ENCODE measurements around the gene C16orf87. TPM values are rescaled to one million over a fixed set of nuclear protein-coding genes. Genes with fewer than 3 reads are reported as not detected.

Gene C16orf87
- total and polyA plus RNA-seq, 9 of the 15 experiments (the other 6 are each of a cell fraction or from before 2014, with no cell fraction given), result 7.8 to 16.7 (median 10.5) TPM

GRCh38 chr16:46803373-46803772 is 27.6 kb downstream of the C16orf87 start (continued):
- TF ChIP-seq C11orf30 (IDR thresholded peaks at IDR 0.05; ENCODE audit: low read depth) (peak; percentile 93), MEF2A (IDR thresholded peaks at IDR 0.05; ENCODE audit: control insufficient read depth, low read depth, low read length) (no peak), ZNF316 (IDR thresholded peaks at IDR 0.05) (peak; percentile 97), TAF15 (IDR thresholded peaks at IDR 0.05; ENCODE audit: low read depth, low read length) (no peak), MAFF (IDR thresholded peaks at IDR 0.05; ENCODE audit: low read length) (peak; percentile 98)

- Histone ChIP-seq H3K36me3 (ENCODE audit: control insufficient read depth, insufficient read depth, low read length) (peaks cover 11% of the 10 kb centered on the region; the same call in 1 of the 3 replicates), H2AFZ (ENCODE audit: low read depth, low read length) (no peak overlapping the region), H4K20me1 (replicated peaks; ENCODE audit: control insufficient read depth, insufficient read depth, low read length) (no peaks in the 10 kb centered on the region), H3K4me2 (ENCODE audit: insufficient read depth, low read length) (no peak overlapping the region), H3K4me1 (replicated peaks in 1 of 2; ENCODE audit: control insufficient read depth in 2 of 2, insufficient read depth in 2 of 2, low read length in 2 of 2) (no peaks in the 10 kb centered on the region), H3K9me1 (ENCODE audit: control insufficient read depth, insufficient read depth, low read length) (no peaks in the 10 kb centered on the region), H3K9me3 (replicated peaks; ENCODE audit: control insufficient read depth, insufficient read depth, low read depth, low read length) (no peaks in the 10 kb centered on the region), H3K4me3 (no peak overlapping the region), H3K27me3 (ENCODE audit: control insufficient read depth in 2 of 2, insufficient read depth in 2 of 2, low read length in 2 of 2) (no peaks in the 10 kb centered on the region), H3K27ac (ENCODE audit: extremely low read depth, low read depth, low read length) (no peak overlapping the region), H3K79me2 (ENCODE audit: control insufficient read depth, insufficient read depth, low read length) (no peaks in the 10 kb centered on the region), H3K9ac (ENCODE audit: insufficient read depth in 1 of 2, low read depth in 2 of 2, low read length in 2 of 2) (no peak overlapping the region)
- 58% methylated on average over 4 of the region's 5 CpGs for WGBS (ENCODE audit: insufficient coverage, low coverage, missing lambda C conversion rate)
- ChIA-PET POLR2A (interaction anchor here (0.7 to 1.6 kb wide), 4 partner anchors 8 to 128 kb away, joined by 3 to 7 read pairs (median 4); no protein-coding TSS in a partner anchor), CTCF (ENCODE audit: low intra/inter-chr PET ratio) (interaction anchor here (1.1 kb wide), 1 partner anchor 128 kb away, joined by 6 read pairs; no protein-coding TSS in a partner anchor)
- in situ Hi-C loops (cut with MboI) (no loop called here), intact Hi-C loops (cut with micrococcal nuclease) (loop anchor here (1.0 kb wide), 1 partner anchor 128 kb away; no protein-coding TSS in a partner anchor)
- no peak for FAIRE-seq
- TF ChIP-seq, protein P1, sequence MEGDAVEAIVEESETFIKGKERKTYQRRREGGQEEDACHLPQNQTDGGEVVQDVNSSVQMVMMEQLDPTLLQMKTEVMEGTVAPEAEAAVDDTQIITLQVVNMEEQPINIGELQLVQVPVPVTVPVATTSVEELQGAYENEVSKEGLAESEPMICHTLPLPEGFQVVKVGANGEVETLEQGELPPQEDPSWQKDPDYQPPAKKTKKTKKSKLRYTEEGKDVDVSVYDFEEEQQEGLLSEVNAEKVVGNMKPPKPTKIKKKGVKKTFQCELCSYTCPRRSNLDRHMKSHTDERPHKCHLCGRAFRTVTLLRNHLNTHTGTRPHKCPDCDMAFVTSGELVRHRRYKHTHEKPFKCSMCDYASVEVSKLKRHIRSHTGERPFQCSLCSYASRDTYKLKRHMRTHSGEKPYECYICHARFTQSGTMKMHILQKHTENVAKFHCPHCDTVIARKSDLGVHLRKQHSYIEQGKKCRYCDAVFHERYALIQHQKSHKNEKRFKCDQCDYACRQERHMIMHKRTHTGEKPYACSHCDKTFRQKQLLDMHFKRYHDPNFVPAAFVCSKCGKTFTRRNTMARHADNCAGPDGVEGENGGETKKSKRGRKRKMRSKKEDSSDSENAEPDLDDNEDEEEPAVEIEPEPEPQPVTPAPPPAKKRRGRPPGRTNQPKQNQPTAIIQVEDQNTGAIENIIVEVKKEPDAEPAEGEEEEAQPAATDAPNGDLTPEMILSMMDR (IDR thresholded peaks at IDR 0.05 in 2 of 3, conservative IDR thresholded peaks at IDR 0.05 in 1 of 3; ENCODE audit: insufficient read depth in 2 of 3, low read depth in 1 of 3, low read length in 3 of 3), result peak in 2 of 3 experiments; percentile 28 to 43; a peak in 3 of 6 replicates
- no peak for TF ChIP-seq FOXA3 (CRISPR knock-in tag; conservative IDR thresholded peaks at IDR 0.05 in 1 of 2, IDR thresholded peaks at IDR 0.05 in 1 of 2)
- TF ChIP-seq, protein P2, sequence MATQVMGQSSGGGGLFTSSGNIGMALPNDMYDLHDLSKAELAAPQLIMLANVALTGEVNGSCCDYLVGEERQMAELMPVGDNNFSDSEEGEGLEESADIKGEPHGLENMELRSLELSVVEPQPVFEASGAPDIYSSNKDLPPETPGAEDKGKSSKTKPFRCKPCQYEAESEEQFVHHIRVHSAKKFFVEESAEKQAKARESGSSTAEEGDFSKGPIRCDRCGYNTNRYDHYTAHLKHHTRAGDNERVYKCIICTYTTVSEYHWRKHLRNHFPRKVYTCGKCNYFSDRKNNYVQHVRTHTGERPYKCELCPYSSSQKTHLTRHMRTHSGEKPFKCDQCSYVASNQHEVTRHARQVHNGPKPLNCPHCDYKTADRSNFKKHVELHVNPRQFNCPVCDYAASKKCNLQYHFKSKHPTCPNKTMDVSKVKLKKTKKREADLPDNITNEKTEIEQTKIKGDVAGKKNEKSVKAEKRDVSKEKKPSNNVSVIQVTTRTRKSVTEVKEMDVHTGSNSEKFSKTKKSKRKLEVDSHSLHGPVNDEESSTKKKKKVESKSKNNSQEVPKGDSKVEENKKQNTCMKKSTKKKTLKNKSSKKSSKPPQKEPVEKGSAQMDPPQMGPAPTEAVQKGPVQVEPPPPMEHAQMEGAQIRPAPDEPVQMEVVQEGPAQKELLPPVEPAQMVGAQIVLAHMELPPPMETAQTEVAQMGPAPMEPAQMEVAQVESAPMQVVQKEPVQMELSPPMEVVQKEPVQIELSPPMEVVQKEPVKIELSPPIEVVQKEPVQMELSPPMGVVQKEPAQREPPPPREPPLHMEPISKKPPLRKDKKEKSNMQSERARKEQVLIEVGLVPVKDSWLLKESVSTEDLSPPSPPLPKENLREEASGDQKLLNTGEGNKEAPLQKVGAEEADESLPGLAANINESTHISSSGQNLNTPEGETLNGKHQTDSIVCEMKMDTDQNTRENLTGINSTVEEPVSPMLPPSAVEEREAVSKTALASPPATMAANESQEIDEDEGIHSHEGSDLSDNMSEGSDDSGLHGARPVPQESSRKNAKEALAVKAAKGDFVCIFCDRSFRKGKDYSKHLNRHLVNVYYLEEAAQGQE (IDR thresholded peaks at IDR 0.05; ENCODE audit: borderline replicate concordance), result peak; percentile 31; the same call in 1 of the 2 replicates
- TF ChIP-seq, protein P2 (CRISPR knock-in tag; IDR thresholded peaks at IDR 0.05; ENCODE audit: low read depth), result no peak
- TF ChIP-seq RAD21 (CRISPR knock-in tag; conservative IDR thresholded peaks at IDR 0.05 in 1 of 2, IDR thresholded peaks at IDR 0.05 in 1 of 2), result peak in 1 of 2 experiments; percentile 62; a peak in 3 of 4 replicates
- ATAC-seq, result peak; percentile 54; the same call in 1 of the 3 replicates
- no peak for DNase-seq (ENCODE audit: extremely low read depth in 1 of 4, low spot score in 3 of 4)
- BruUV-seq (replicated peaks), result no TSS peak
Measured at GRCh38 chr16:46801428-46802049, 29.4 kb downstream of the C16orf87 start.
